Lung (tissue), 12 donors: ENCODE measurements around the gene FAM200C. TPM values are rescaled to one million over a fixed set of nuclear protein-coding genes. Genes with fewer than 3 reads are reported as not detected.
A peak's percentile ranks its signal among the peaks of the same experiment; 100 is the strongest.

ENCODE experiments used
- ATAC-seq: fragments of 200-7000 bp; cut with Tn5 transposase; one replicate; pipeline ENCODE4 v1.9.1; 2020; ENCODE audit warnings: moderate number of reproducible peaks; ENCODE audit not compliant: insufficient read depth, low FRiP score
- DNase-seq, 3 donors: peaks; one replicate each; pipeline ENCODE4 v3.0.0-alpha.2; 2013 to 2017
- H3K27ac ChIP-seq, 2 donors: one replicate each; pipeline ENCODE4 v1.5.1; 2013; ENCODE audit warnings: mild to moderate bottlenecking in 2 of 2, moderate library complexity in 2 of 2, control low read depth in 1 of 2, inconsistent platforms in 1 of 2, low read depth in 1 of 2, low read length in 1 of 2
- H3K27me3 ChIP-seq, 3 donors: one replicate each; pipeline ENCODE4 v1.5.1; 2013; ENCODE audit warnings: low read length in 2 of 3; ENCODE audit not compliant: control insufficient read depth in 3 of 3, insufficient read depth in 3 of 3
- H3K36me3 ChIP-seq, 4 donors: one replicate each; pipeline ENCODE4 v1.5.1; 2013; ENCODE audit warnings: low read length in 4 of 4, mild to moderate bottlenecking in 1 of 4, moderate library complexity in 1 of 4; ENCODE audit not compliant: control insufficient read depth in 4 of 4, insufficient read depth in 4 of 4
- H3K4me1 ChIP-seq, 5 donors: one replicate each; pipeline ENCODE4 v1.5.1; 2013; ENCODE audit warnings: low read length in 5 of 5, mild to moderate bottlenecking in 2 of 5, moderate library complexity in 1 of 5; ENCODE audit not compliant: control insufficient read depth in 5 of 5, insufficient read depth in 5 of 5
- H3K4me3 ChIP-seq: one replicate; pipeline ENCODE4 v1.5.1; 2013; ENCODE audit warnings: mild to moderate bottlenecking, control low read depth, moderate library complexity
- H3K9ac ChIP-seq, 2 donors: one replicate each; pipeline ENCODE4 v1.5.1; 2013; ENCODE audit warnings: low read length in 2 of 2, control low read depth in 1 of 2; ENCODE audit not compliant: insufficient read depth in 1 of 2
- H3K9me3 ChIP-seq, 4 donors: one replicate each; pipeline ENCODE4 v1.5.1; 2013; ENCODE audit warnings: low read length in 3 of 4, mild to moderate bottlenecking in 1 of 4, moderate library complexity in 1 of 4; ENCODE audit not compliant: control insufficient read depth in 4 of 4, insufficient read depth in 3 of 4
- WGBS, 2 donors: extraction: QIAGEN DNeasy Blood & Tissue Kit; methylation state at CpG; one replicate each; pipeline ENCODE4 v1.1.7; 2013; 5-methylcytosine and 5-hydroxymethylcytosine counted together
- polyA plus RNA-seq, 2 donors: library from polyadenylated mRNA; stranded (reverse); fragments of 200-250 nt; gene quantifications; one replicate each; pipeline ENCODE4 v1.2.1, GENCODE V29; 2013
- total RNA-seq, 2 donors: library from RNA; depleted of rRNA in 1 of 2; stranded (reverse); fragments of >200 nt in 1 of 2; gene quantifications; one replicate each; pipeline ENCODE4 v1.2.1, GENCODE V29; 2014 to 2021
- TF ChIP-seq, protein P1 (sequence below): IDR thresholded peaks from 2 replicates; pipeline ENCODE4 v1.5.1; 2012; ENCODE audit warnings: mild to moderate bottlenecking; ENCODE audit errors: control extremely low read depth, extremely low read depth
- donor health status: control.
- donor health status: control.
- donor health status: Bipolar disorder and iron deficiency.
- donor health status: healthy.
- donor health status: DM: yes; HTN: yes; CAD: no.

The FAM200C gene
- total and polyA plus RNA-seq, 4 donors: 1.1 to 12.3 (median 3.7) TPM

DNA sequence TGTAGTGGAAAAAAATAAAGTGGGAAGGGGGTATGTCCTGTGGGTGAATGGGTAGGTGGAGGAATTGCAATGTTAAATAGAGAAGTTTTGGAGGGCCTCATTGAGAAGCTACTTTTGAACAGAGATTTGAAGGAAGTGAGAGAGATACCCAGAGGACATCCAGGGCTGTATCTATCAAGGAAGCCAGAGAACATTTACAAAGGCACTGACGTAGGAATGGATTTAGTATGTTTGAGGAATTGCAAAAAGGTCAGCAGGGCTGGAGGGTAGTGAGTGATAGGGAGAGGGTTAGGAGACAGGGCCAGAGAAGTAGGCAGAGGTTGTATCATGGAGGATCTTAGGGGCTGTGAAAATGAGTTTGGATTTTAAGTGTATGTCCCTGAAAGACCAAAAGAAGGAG is 35.7 kb upstream of the FAM200C start:
- Histone ChIP-seq H3K9me3 (no peaks in the 10 kb centered on the region), H3K4me3 (no peak overlapping the region), H3K27ac (no peak overlapping the region), H3K36me3 (no peaks in the 10 kb centered on the region), H3K4me1 (peaks cover 0 to 13% (median 0%) of the 10 kb centered on the region in 5 donors), H3K9ac (no peak overlapping the region), H3K27me3 (no peaks in the 10 kb centered on the region)
- ATAC-seq: no peak
- TF ChIP-seq, protein P1, sequence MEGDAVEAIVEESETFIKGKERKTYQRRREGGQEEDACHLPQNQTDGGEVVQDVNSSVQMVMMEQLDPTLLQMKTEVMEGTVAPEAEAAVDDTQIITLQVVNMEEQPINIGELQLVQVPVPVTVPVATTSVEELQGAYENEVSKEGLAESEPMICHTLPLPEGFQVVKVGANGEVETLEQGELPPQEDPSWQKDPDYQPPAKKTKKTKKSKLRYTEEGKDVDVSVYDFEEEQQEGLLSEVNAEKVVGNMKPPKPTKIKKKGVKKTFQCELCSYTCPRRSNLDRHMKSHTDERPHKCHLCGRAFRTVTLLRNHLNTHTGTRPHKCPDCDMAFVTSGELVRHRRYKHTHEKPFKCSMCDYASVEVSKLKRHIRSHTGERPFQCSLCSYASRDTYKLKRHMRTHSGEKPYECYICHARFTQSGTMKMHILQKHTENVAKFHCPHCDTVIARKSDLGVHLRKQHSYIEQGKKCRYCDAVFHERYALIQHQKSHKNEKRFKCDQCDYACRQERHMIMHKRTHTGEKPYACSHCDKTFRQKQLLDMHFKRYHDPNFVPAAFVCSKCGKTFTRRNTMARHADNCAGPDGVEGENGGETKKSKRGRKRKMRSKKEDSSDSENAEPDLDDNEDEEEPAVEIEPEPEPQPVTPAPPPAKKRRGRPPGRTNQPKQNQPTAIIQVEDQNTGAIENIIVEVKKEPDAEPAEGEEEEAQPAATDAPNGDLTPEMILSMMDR: no peak
- 72 to 85% methylated on average over 1 of the region's 1 CpG for WGBS, 2 donors
- DNase-seq: no peak

DNA sequence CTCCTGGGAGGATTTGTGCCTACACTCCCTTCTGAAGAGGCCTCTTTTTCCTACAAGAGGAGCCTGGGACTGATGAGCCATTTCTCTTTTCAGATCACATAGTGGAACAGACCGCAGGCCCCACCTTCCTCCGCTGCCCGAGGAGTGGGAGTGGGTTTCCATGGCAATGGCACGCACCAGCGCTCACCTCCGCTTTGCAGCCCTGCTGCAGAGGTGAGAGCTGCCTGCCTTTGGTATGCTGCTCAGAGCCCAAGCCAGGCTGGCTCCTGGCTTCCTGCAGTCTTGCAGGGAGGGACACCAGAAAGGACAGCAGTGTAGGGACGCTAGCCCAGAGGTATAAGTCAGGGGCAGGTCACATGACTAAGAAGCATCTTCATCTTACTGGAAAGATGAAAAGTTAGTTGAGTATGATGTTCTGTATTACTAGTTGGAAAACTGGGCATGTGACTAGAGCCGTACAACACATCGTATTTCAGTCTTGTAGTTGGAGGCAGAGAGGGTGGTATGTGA is 34.2 kb upstream of the FAM200C start:
- H3K9ac ChIP-seq: no peak overlapping the region

DNA sequence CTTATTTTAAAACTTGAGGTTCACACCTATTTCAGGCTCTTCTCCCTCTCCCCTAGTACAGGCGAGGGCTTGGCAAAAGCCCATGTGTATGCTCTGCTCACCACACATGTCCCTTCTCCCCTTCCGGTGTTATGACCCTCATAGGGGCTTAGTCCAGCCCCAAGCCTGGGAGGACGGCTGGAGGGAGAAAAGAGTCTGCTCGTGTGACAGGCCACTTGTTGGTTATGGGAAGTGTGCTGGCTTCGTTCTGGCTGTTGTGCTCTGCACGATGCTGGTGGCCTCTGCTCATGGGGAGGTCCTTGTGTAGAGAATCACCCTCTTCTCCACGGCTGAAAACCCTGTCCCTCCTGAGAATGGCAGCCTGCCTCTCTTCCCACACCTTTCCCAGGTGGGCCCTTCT is 32.9 kb upstream of the FAM200C start:
- Histone ChIP-seq H3K4me1 (peaks cover 0 to 6% (median 0%) of the 10 kb centered on the region in 5 donors), H3K27ac (no peak overlapping the region), H3K4me3 (no peak overlapping the region), H3K27me3 (no peaks in the 10 kb centered on the region), H3K9me3 (no peaks in the 10 kb centered on the region), H3K36me3 (peaks cover 0 to 6% (median under 1%) of the 10 kb centered on the region in 4 donors), H3K9ac (no peak overlapping the region)
- DNase-seq (no peak), ATAC-seq (no peak)
- WGBS, 2 donors: 93 to 95% methylated on average over 7 of the region's 7 CpGs
- TF ChIP-seq, protein P1: no peak

More for the DNA sequence above, 34.2 kb upstream of the FAM200C start:
- ATAC-seq (no peak), DNase-seq (peak; percentile 37 to 80 (median 75))
- TF ChIP-seq, protein P1: no peak
- H3K36me3 ChIP-seq: no peaks in the 10 kb centered on the region
- 70 to 81% methylated on average over 9 of the region's 9 CpGs for WGBS, 2 donors
- no peaks in the 10 kb centered on the region for H3K27me3 ChIP-seq
- H3K9me3 ChIP-seq: no peaks in the 10 kb centered on the region
- no peak overlapping the region for H3K4me3 ChIP-seq
- peaks cover 0 to 13% (median 0%) of the 10 kb centered on the region in 5 donors for H3K4me1 ChIP-seq
- H3K27ac ChIP-seq: no peak overlapping the region

DNA sequence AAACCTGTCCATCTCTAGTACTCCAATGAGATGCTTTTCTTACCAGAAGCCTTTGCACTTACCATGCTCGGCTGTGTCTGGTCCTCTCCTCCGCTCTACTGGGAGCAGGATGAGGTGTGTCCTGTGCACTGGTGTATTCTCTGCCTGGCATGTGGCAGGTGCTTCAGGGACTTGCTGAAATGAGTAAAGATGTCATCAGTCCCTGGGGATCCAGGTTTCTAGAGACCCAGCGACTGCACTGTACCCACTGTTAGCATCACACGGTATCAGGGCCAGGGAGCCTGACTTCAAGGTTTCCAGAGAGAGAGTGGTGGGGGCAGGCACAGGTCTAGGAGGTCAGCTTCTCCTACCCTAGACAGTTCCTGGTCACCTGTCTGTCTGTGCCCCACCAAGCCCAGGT is 32.3 kb upstream of the FAM200C start:
- Histone ChIP-seq H3K9me3 (no peaks in the 10 kb centered on the region), H3K36me3 (peaks cover 0 to 7% (median 3%) of the 10 kb centered on the region in 4 donors), H3K4me3 (no peak overlapping the region), H3K27ac (no peak overlapping the region), H3K27me3 (no peaks in the 10 kb centered on the region), H3K4me1 (peaks cover 0 to 6% (median 0%) of the 10 kb centered on the region in 5 donors), H3K9ac (no peak overlapping the region)
- TF ChIP-seq, protein P1: no peak
- DNase-seq: no peak
- ATAC-seq: no peak
- 95 to 99% methylated on average over 4 of the region's 4 CpGs for WGBS, 2 donors
